Mucosa of descending colon (tissue), 3 donors: ENCODE data around the gene CACNA1S. TPM values are rescaled to one million over a fixed set of nuclear protein-coding genes. Genes with fewer than 3 reads are reported as not detected.

Source experiments
- ATAC-seq: fragments of 200-7000 bp; cut with Tn5 transposase; one replicate; pipeline ENCODE4 v1.9.1; 2020; ENCODE audit warnings: mild to moderate bottlenecking, moderate library complexity
- DNase-seq, 3 donors: peaks; one replicate each; pipeline ENCODE4 v3.0.0-alpha.2; 2020
- H3K36me3 ChIP-seq: fragments of 200-600 bp; one replicate; pipeline ENCODE4 v1.8.0; 2021; ENCODE audit warnings: low read depth, mild to moderate bottlenecking
- H3K4me1 ChIP-seq: fragments of 200-600 bp; one replicate; pipeline ENCODE4 v1.8.0; 2021; ENCODE audit warnings: low read depth, mild to moderate bottlenecking
- H3K4me3 ChIP-seq: fragments of 200-600 bp; one replicate; pipeline ENCODE4 v1.8.0; 2021; ENCODE audit warnings: mild to moderate bottlenecking
- H3K9me3 ChIP-seq: fragments of 200-600 bp; one replicate; pipeline ENCODE4 v1.8.0; 2021; ENCODE audit warnings: mild to moderate bottlenecking
- CTCF ChIP-seq: fragments of 200-600 bp; IDR thresholded peaks from one replicate; pipeline ENCODE4 v1.8.0; 2022; ENCODE audit warnings: antibody characterized with exemption, mild to moderate bottlenecking
- intact Hi-C, 2 donors: fragments of 100-400 bp; cut with DNase I in 1 of 2; cut with micrococcal nuclease in 1 of 2; formaldehyde crosslinking; loops; one replicate each; pipeline versions ENCODE4 v1.11.0 to v1.11.1; 2022; cut with DNase I, micrococcal nuclease
- total RNA-seq, 3 donors: library from RNA; stranded (reverse); fragmentation: NEBNext Ultra II Directional in 2 of 3; extraction: Animal tissue kit (Norgen Biotek cat#: 25700) in 2 of 3; gene quantifications; one replicate each; pipeline versions ENCODE4 v1.2.1 to v1.2.4, GENCODE V29; 2021 to 2023
- donor health status: DM: no; HTN: no; CAD: no; lungs with moderate emphysema.
- donor health status: DM: no; HTN: no; CAD: no.
- donor health status: DM: no; HTN: yes; CAD: no.

CACNA1S gene
- total RNA-seq, 3 donors from 2014 or later = not detected

- intact Hi-C loops = no loop called here
- Histone ChIP-seq H3K36me3 (no peaks in the 10 kb centered on the region), H3K4me3 (no peak overlapping the region), H3K9me3 (no peaks in the 10 kb centered on the region), H3K4me1 (peaks cover 7% of the 10 kb centered on the region)
- DNase-seq = peak in 1 of 3 donors; percentile 28
- no peak for TF ChIP-seq CTCF
- no peak for ATAC-seq
These were observed 112.6 kb downstream of the CACNA1S start for GRCh38 chr1:200999667-201000066.

- intact Hi-C loops = no loop called here
- DNase-seq (no peak), ATAC-seq (no peak)
- no peak for TF ChIP-seq CTCF
- peaks cover 7% of the 10 kb centered on the region for H3K4me1 ChIP-seq
- H3K9me3 ChIP-seq = no peaks in the 10 kb centered on the region
- H3K36me3 ChIP-seq = no peaks in the 10 kb centered on the region
- no peak overlapping the region for H3K4me3 ChIP-seq
These were observed 113.9 kb downstream of the CACNA1S start for GRCh38 chr1:200998323-200998722.

- ATAC-seq = peak; percentile 77
- intact Hi-C loops = no loop called here
- no peak overlapping the region for H3K4me3 ChIP-seq
- peak in 2 of 3 donors; percentile 30 to 51 for DNase-seq
- no peaks in the 10 kb centered on the region for H3K9me3 ChIP-seq
- peaks cover 3% of the 10 kb centered on the region for H3K4me1 ChIP-seq
- no peaks in the 10 kb centered on the region for H3K36me3 ChIP-seq
- no peak for TF ChIP-seq CTCF
These were observed 119.7 kb downstream of the CACNA1S start for GRCh38 chr1:200992382-200993048.

GRCh38 chr1:200991097-200991614 lies 121.1 kb downstream of the CACNA1S start:
- H3K4me1 ChIP-seq = peaks cover 3% of the 10 kb centered on the region
- intact Hi-C loops = no loop called here
- H3K4me3 ChIP-seq = no peak overlapping the region
- H3K36me3 ChIP-seq = no peaks in the 10 kb centered on the region
- no peak for ATAC-seq
- no peak for TF ChIP-seq CTCF
- no peak for DNase-seq
- H3K9me3 ChIP-seq = no peaks in the 10 kb centered on the region

- Histone ChIP-seq H3K4me1 (peaks cover 3% of the 10 kb centered on the region), H3K9me3 (no peaks in the 10 kb centered on the region), H3K4me3 (no peak overlapping the region), H3K36me3 (no peaks in the 10 kb centered on the region)
- ATAC-seq (no peak), DNase-seq (no peak)
- intact Hi-C loops = no loop called here
- TF ChIP-seq CTCF = no peak
These were observed 122.1 kb downstream of the CACNA1S start for GRCh38 chr1:200990114-200990513.

Other genes starting within 250 kb of the CACNA1S start
- gene GPR25, start 239.4 kb downstream of the CACNA1S start, total RNA-seq = not detected
- 100 to 1,000 TPM in 2 of 3 donors, 10 to 100 TPM in 1; 82.0 to 238 (median 171) TPM for gene INAVA, start 217.5 kb downstream of the CACNA1S start, total RNA-seq
- 10 to 100 TPM in 1 of 3 donors, 1 to 10 TPM in 2; 3.2 to 10.5 (median 4.0) TPM for gene KIF21B, start 88.7 kb downstream of the CACNA1S start, total RNA-seq
- not detected for gene ASCL5, start 14.8 kb upstream of the CACNA1S start, total RNA-seq
- 10 to 100 TPM; 19.1 to 38.9 (median 24.1) TPM for gene TMEM9, start 42.0 kb upstream of the CACNA1S start, total RNA-seq
- gene IGFN1, start 78.4 kb upstream of the CACNA1S start, total RNA-seq = under 1 TPM; 0.03 to 0.32 (median 0.10) TPM
- under 1 TPM in 2 of 3 donors, not detected in 1; 0.27 to 0.41 TPM for gene PKP1, start 171.1 kb upstream of the CACNA1S start, total RNA-seq